ENCODE results near the gene SMIM30.

DNA sequence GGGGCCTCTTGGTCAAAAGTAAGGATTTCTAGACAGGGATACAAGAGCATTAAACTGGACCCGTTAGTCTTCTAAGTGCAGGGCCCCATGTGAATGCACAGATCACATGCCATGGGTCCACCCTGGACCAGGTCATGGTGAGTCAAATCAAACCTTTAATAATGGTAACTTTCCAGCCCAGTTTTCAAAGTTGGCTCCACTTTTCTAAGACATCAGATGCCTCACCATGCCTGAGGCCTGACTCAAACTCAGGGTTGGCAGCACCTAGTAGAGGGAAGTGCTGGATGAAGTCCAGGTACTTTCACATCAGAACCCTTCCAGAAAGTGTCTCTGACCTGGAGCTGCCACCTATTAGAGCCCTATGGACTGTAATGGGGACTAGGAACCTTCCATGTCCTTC is 9.7 kb upstream of the SMIM30 start:
- TF ChIP-seq, protein P1, sequence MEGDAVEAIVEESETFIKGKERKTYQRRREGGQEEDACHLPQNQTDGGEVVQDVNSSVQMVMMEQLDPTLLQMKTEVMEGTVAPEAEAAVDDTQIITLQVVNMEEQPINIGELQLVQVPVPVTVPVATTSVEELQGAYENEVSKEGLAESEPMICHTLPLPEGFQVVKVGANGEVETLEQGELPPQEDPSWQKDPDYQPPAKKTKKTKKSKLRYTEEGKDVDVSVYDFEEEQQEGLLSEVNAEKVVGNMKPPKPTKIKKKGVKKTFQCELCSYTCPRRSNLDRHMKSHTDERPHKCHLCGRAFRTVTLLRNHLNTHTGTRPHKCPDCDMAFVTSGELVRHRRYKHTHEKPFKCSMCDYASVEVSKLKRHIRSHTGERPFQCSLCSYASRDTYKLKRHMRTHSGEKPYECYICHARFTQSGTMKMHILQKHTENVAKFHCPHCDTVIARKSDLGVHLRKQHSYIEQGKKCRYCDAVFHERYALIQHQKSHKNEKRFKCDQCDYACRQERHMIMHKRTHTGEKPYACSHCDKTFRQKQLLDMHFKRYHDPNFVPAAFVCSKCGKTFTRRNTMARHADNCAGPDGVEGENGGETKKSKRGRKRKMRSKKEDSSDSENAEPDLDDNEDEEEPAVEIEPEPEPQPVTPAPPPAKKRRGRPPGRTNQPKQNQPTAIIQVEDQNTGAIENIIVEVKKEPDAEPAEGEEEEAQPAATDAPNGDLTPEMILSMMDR (IDR thresholded peaks at IDR 0.05; ENCODE audit: insufficient read depth, low read depth, low read length) = no peak
- no peak for TF ChIP-seq EZH2 (IDR thresholded peaks at IDR 0.05; ENCODE audit: insufficient read depth, low read length)

Measured in astrocyte (in vitro differentiated cells and primary cell).